Head of caudate nucleus (tissue), 42 donors: ENCODE measurements around the gene NCOA4.
"Not testable (repeated sequence)": the region's sequence is repeated elsewhere in the genome, so short reads cannot be mapped to it uniquely, and the experiment has no call there.

Experiments used
- DNase-seq, 42 donors: peaks; one replicate each; pipeline versions ENCODE4 v3.0.0 to v3.0.0-alpha.2; 2020 to 2021; ENCODE audit warnings: mixed read lengths in 7 of 42
- intact Hi-C: fragments of 100-400 bp; cut with DNase I; formaldehyde crosslinking; loops from one replicate; pipeline ENCODE4 v1.15.0; 2022

Gene NCOA4

GRCh38 chr10:46001187-46001756 is 29.2 kb downstream of the NCOA4 start:
- intact Hi-C loops: no loop called here
- DNase-seq: peak in 19 of 42 donors; percentile 8 to 73 (median 37)

GRCh38 chr10:46000538-46000937 is 29.9 kb downstream of the NCOA4 start:
- intact Hi-C loops: no loop called here
- DNase-seq: no peak

- DNase-seq, intact Hi-C loops: not testable (repeated sequence)
Observed at GRCh38 chr10:45999955-46000354, 30.5 kb downstream of the NCOA4 start.

GRCh38 chr10:45997994-45998763 is 32.2 kb downstream of the NCOA4 start:
- intact Hi-C loops: no loop called here
- no peak for DNase-seq

GRCh38 chr10:45997557-45997956 is 32.9 kb downstream of the NCOA4 start:
- DNase-seq: no peak
- intact Hi-C loops: no loop called here

GRCh38 chr10:45985590-45985989 is 44.8 kb downstream of the NCOA4 start:
- DNase-seq, intact Hi-C loops: not testable (repeated sequence)

GRCh38 chr10:45984473-45984872 is 46.0 kb downstream of the NCOA4 start:
- intact Hi-C loops, DNase-seq: not testable (repeated sequence)

- peak in 28 of 42 donors; percentile 11 to 74 (median 46) for DNase-seq
- intact Hi-C loops: not testable (repeated sequence)
Observed at GRCh38 chr10:45983538-45984186, 46.8 kb downstream of the NCOA4 start.

GRCh38 chr10:45981367-45981766 is 49.1 kb downstream of the NCOA4 start:
- DNase-seq, intact Hi-C loops: not testable (repeated sequence)

GRCh38 chr10:45978554-45978953 is 51.9 kb downstream of the NCOA4 start:
- intact Hi-C loops: loop anchor here (10.0 kb wide), 1 partner anchor 56 kb away; the partner anchor contains the start of gene NCOA4

GRCh38 chr10:45974041-45974440 is 56.4 kb downstream of the NCOA4 start:
- intact Hi-C loops: loop anchor here (10.0 kb wide), 1 partner anchor 61 kb away; the partner anchor contains the start of gene NCOA4
- DNase-seq: not testable (repeated sequence)

More at GRCh38 chr10:45978554-45978953, 51.9 kb downstream of the NCOA4 start:
- DNase-seq: not testable (repeated sequence)

- intact Hi-C loops: loop anchor here (10.0 kb wide), 1 partner anchor 62 kb away; the partner anchor contains the start of gene NCOA4
- DNase-seq: not testable (repeated sequence)
Observed at GRCh38 chr10:45972813-45973169, 57.6 kb downstream of the NCOA4 start.

- intact Hi-C loops: loop anchor here (10.0 kb wide), 1 partner anchor 63 kb away; the partner anchor contains the start of gene NCOA4
- DNase-seq: peak; percentile 74 to 96 (median 91)
Observed at GRCh38 chr10:45972106-45972812, 58.2 kb downstream of the NCOA4 start, which contains the start of gene TIMM23. Gene TIMM23 (plus strand): TSS chr10:45972489. CDS start chr10:45972625, 136 bp downstream.

GRCh38 chr10:45971742-45972105 is 58.7 kb downstream of the NCOA4 start:
- intact Hi-C loops: loop anchor here (10.0 kb wide), 1 partner anchor 63 kb away; the partner anchor contains the start of gene NCOA4
- peak in 3 of 42 donors; percentile 1 to 12 (median 1) for DNase-seq

GRCh38 chr10:45971019-45971418 is 59.4 kb downstream of the NCOA4 start:
- intact Hi-C loops: loop anchor here (10.0 kb wide), 1 partner anchor 64 kb away; the partner anchor contains the start of gene NCOA4
- not testable (repeated sequence) for DNase-seq

- intact Hi-C loops, DNase-seq: not testable (repeated sequence)
Observed at GRCh38 chr10:45962686-45963452, 67.6 kb downstream of the NCOA4 start.

- DNase-seq, intact Hi-C loops: not testable (repeated sequence)
Observed at GRCh38 chr10:45957928-45958327, 72.5 kb downstream of the NCOA4 start.

GRCh38 chr10:45956634-45957033 is 73.8 kb downstream of the NCOA4 start:
- DNase-seq, intact Hi-C loops: not testable (repeated sequence)
